Tibial nerve (tissue), 4 donors: Measurements from ENCODE around the gene SFXN1. TPM values are rescaled to one million over a fixed set of nuclear protein-coding genes. Genes with fewer than 3 reads are reported as not detected.
"Not testable (repeated sequence)": the region's sequence is repeated elsewhere in the genome, so short reads cannot be mapped to it uniquely, and the experiment has no call there.

ENCODE experiments used
- DNase-seq, 2 donors: peaks; one replicate each; pipeline ENCODE4 v3.0.0-alpha.2; 2019; ENCODE audit warnings: low spot score in 2 of 2
- H3K27ac ChIP-seq, 4 donors: fragments of 200-600 bp; sonication (generic) in 3 of 4; one replicate each; pipeline ENCODE4 v1.5.1; 2017 to 2019; ENCODE audit warnings: mild to moderate bottlenecking in 1 of 4
- H3K27me3 ChIP-seq, 2 donors: fragments of 200-600 bp; sonication (generic) in 1 of 2; one replicate each; pipeline versions ENCODE4 v1.5.1 to v1.6.0; 2017 to 2019
- H3K36me3 ChIP-seq, 3 donors: fragments of 200-600 bp; sonication (generic); one replicate each; pipeline ENCODE4 v1.5.1; 2018 to 2019
- H3K4me1 ChIP-seq, 4 donors: fragments of 200-600 bp; sonication (generic) in 3 of 4; one replicate each; pipeline ENCODE4 v1.5.1; 2017 to 2019
- H3K4me3 ChIP-seq, 4 donors: fragments of 200-600 bp; sonication (generic) in 3 of 4; one replicate each; pipeline ENCODE4 v1.5.1; 2017 to 2019; ENCODE audit warnings: mild to moderate bottlenecking in 1 of 4, moderate library complexity in 1 of 4
- H3K9me3 ChIP-seq, 4 donors: fragments of 200-600 bp; sonication (generic) in 3 of 4; one replicate each; pipeline ENCODE4 v1.5.1; 2017 to 2019
- EP300 ChIP-seq, 2 donors: sonication (generic); formaldehyde crosslinking; IDR thresholded peaks; one replicate each; pipeline ENCODE4 v1.6.1; 2017; ENCODE audit warnings: antibody characterized with exemption in 2 of 2, mild to moderate bottlenecking in 1 of 2
- POLR2A ChIP-seq, 2 donors: fragments of 450-650 bp; IDR thresholded peaks; one replicate each; pipeline ENCODE4 v1.6.1; 2017; ENCODE audit warnings: antibody characterized with exemption in 2 of 2, mild to moderate bottlenecking in 2 of 2, moderate library complexity in 2 of 2
- WGBS, 2 donors: methylation state at CpG; one replicate each; pipeline ENCODE4 v1.1.5; 2018; 5-methylcytosine and 5-hydroxymethylcytosine counted together
- total RNA-seq, 4 donors: library from RNA; depleted of rRNA; stranded (reverse); fragments of >200 nt; gene quantifications; one replicate each; pipeline ENCODE4 v1.1.0, GENCODE V29; 2016
- TF ChIP-seq, protein P1 (sequence below), 5 experiments: fragments of 200-600 bp in 3 of 5; fragments of 450-650 bp in 2 of 5; sonication (generic) in 3 of 5; IDR thresholded peaks; one replicate each; pipeline ENCODE4 v1.5.1; 2016 to 2019; ENCODE audit warnings: antibody characterized with exemption in 5 of 5, mild to moderate bottlenecking in 3 of 5, moderate library complexity in 2 of 5

The SFXN1 gene
- total RNA-seq, 4 donors from 2014 or later, result 14.4 to 26.9 (median 19.0) TPM

DNA sequence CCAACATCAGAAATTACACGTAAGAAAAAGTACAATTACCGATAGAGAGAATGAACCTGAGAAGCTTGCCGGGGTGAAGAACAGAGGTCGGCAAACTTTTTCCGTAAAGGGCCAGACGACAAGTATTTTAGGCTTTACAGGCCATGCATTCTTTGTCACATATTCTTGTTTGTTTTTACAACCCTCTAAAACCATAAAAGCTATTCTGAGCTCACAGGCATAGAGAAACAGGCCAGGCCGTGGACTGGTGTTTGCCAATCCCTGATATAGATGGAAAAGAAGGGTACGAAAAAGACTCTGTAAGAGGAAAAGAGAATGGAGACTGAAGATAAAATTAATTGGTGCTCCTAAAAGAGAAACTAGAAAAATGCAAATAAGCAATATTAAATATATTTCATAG is 15.4 kb downstream of the SFXN1 start:
- Histone ChIP-seq H3K36me3 (peaks cover 0 to 70% (median 12%) of the 10 kb centered on the region in 3 donors), H3K4me1 (no peaks in the 10 kb centered on the region), H3K27me3 (no peaks in the 10 kb centered on the region), H3K27ac (no peak overlapping the region), H3K4me3 (no peak overlapping the region), H3K9me3 (no peaks in the 10 kb centered on the region)
- 88% methylated on average over 8 of the region's 8 CpGs for WGBS, 2 donors
- no peak for DNase-seq
- TF ChIP-seq EP300 (IDR thresholded peaks at IDR 0.05) (no peak), POLR2A (IDR thresholded peaks at IDR 0.05) (no peak)
- TF ChIP-seq, protein P1, sequence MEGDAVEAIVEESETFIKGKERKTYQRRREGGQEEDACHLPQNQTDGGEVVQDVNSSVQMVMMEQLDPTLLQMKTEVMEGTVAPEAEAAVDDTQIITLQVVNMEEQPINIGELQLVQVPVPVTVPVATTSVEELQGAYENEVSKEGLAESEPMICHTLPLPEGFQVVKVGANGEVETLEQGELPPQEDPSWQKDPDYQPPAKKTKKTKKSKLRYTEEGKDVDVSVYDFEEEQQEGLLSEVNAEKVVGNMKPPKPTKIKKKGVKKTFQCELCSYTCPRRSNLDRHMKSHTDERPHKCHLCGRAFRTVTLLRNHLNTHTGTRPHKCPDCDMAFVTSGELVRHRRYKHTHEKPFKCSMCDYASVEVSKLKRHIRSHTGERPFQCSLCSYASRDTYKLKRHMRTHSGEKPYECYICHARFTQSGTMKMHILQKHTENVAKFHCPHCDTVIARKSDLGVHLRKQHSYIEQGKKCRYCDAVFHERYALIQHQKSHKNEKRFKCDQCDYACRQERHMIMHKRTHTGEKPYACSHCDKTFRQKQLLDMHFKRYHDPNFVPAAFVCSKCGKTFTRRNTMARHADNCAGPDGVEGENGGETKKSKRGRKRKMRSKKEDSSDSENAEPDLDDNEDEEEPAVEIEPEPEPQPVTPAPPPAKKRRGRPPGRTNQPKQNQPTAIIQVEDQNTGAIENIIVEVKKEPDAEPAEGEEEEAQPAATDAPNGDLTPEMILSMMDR (IDR thresholded peaks at IDR 0.05), result no peak

- Histone ChIP-seq H3K4me1 (no peaks in the 10 kb centered on the region), H3K9me3 (no peaks in the 10 kb centered on the region), H3K27me3 (no peaks in the 10 kb centered on the region), H3K36me3 (peaks cover 0 to 70% (median 12%) of the 10 kb centered on the region in 3 donors), H3K4me3 (no peak overlapping the region), H3K27ac (no peak overlapping the region)
- 81 to 90% methylated on average over 17 of the region's 17 CpGs for WGBS, 2 donors
- DNase-seq, result no peak
- TF ChIP-seq EP300 (IDR thresholded peaks at IDR 0.05) (no peak), POLR2A (IDR thresholded peaks at IDR 0.05) (no peak)
- TF ChIP-seq, protein P1 (IDR thresholded peaks at IDR 0.05), result no peak
Observed at GRCh38 chr5:175494264-175495183, 16.2 kb downstream of the SFXN1 start.

DNA sequence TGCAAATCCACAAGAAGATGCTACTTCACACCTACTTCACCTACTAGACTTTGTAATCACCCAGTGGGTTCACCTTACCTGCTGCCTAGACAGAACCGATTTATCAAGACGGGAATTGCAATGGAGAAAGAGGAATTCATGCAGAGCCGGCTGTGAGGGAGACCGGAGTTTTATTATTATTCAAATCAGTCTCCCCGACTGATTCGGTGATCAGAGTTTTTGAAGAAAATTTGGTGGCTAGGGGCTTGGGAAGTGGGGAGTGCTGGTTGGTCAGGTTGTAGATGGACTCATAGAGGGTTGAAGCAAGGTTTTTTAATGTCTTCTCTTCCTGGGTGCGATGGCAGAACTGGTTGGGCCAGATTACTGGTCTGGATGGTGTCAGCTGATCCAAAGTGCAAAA is 23.4 kb downstream of the SFXN1 start:
- Histone ChIP-seq H3K4me3 (no peak overlapping the region), H3K27me3 (no peaks in the 10 kb centered on the region), H3K27ac (no peak overlapping the region), H3K9me3 (no peaks in the 10 kb centered on the region), H3K4me1 (no peaks in the 10 kb centered on the region), H3K36me3 (peaks cover 0 to 44% (median 0%) of the 10 kb centered on the region in 3 donors)
- TF ChIP-seq EP300 (IDR thresholded peaks at IDR 0.05) (no peak), POLR2A (IDR thresholded peaks at IDR 0.05) (no peak)
- TF ChIP-seq, protein P1 (IDR thresholded peaks at IDR 0.05), result no peak
- DNase-seq, result no peak
- 87 to 92% methylated on average over 7 of the region's 7 CpGs for WGBS, 2 donors

- H3K4me3 ChIP-seq, H3K27ac ChIP-seq, H3K9me3 ChIP-seq, DNase-seq, H3K4me1 ChIP-seq, H3K27me3 ChIP-seq: not testable (repeated sequence)
- peaks cover 0 to 60% (median 10%) of the 10 kb centered on the region in 3 donors for H3K36me3 ChIP-seq
- WGBS, 2 donors, result 84 to 94% methylated on average over 4 of the region's 4 CpGs
Observed at GRCh38 chr5:175507671-175508070, 29.3 kb downstream of the SFXN1 start.

DNA sequence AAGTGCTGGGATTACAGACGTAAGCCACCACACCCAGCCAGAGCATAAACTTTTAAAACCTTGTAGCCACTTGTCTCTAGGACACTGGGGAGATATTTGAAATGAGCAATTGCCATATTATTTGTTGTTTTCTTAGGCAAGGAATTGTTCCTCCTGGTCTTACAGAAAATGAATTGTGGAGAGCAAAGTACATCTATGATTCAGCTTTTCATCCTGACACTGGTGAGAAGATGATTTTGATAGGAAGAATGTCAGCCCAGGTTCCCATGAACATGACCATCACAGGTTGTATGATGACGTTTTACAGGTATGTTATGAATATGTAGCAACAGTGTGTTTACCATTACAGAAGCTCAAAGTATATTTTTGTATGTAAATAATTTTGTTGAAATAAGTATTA is 30.5 kb downstream of the SFXN1 start:
- TF ChIP-seq EP300 (IDR thresholded peaks at IDR 0.05), result no peak
- TF ChIP-seq POLR2A (IDR thresholded peaks at IDR 0.05), result no peak
- TF ChIP-seq, protein P1 (IDR thresholded peaks at IDR 0.05), result no peak
- Histone ChIP-seq H3K36me3 (peaks cover 0 to 73% (median 14%) of the 10 kb centered on the region in 3 donors), H3K4me1 (no peaks in the 10 kb centered on the region), H3K27ac (no peak overlapping the region), H3K27me3 (no peaks in the 10 kb centered on the region), H3K9me3 (no peaks in the 10 kb centered on the region), H3K4me3 (no peak overlapping the region)
- no peak for DNase-seq
- 80 to 91% methylated on average over 2 of the region's 2 CpGs for WGBS, 2 donors
